ENCODE data around the gene RALGAPB.

GRCh38 chr20:38479596-38479995 lies 7.0 kb downstream of the RALGAPB start:
- TF ChIP-seq CTCF (IDR thresholded peaks at IDR 0.05; ENCODE audit: insufficient read depth, low read length, poor library complexity, severe bottlenecking) = no peak
- no peak for TF ChIP-seq EZH2phosphoT487 (conservative IDR thresholded peaks at IDR 0.05; ENCODE audit: low read length)
